Neural cell (in vitro differentiated cells): ENCODE data around the gene CUBN. TPM values are rescaled to one million over a fixed set of nuclear protein-coding genes. Genes with fewer than 3 reads are reported as not detected.

Source experiments
- H2AFZ ChIP-seq: fragments of 200-600, 300-800 bp; sonication (generic), shearing (Covaris generic); 2 replicates; pipeline ENCODE4 v1.6.0; 2014; ENCODE audit warnings: low read depth, mild to moderate bottlenecking, antibody characterized with exemption, low read length, moderate library complexity
- H3F3A ChIP-seq: fragments of 200-600 bp; shearing (Covaris generic); 2 replicates; pipeline ENCODE4 v1.6.1; 2016; ENCODE audit warnings: mild to moderate bottlenecking, moderate library complexity, mixed read lengths, antibody characterized with exemption, low read length; ENCODE audit not compliant: insufficient read depth, poor library complexity, severe bottlenecking
- H3K27ac ChIP-seq: fragments of 200-600, 300-800 bp; sonication (generic), shearing (Covaris generic); 2 replicates; pipeline ENCODE4 v1.5.1; 2014; ENCODE audit warnings: mild to moderate bottlenecking, low read length, moderate library complexity
- H3K27me3 ChIP-seq: fragments of 300-800, 200-600 bp; sonication (generic), shearing (Covaris generic); 2 replicates; pipeline ENCODE4 v1.6.0; 2014; ENCODE audit warnings: mild to moderate bottlenecking, low read depth, low read length, moderate library complexity; ENCODE audit not compliant: insufficient read depth
- H3K36me3 ChIP-seq: fragments of 300-800, 200-600 bp; sonication (generic), shearing (Covaris generic); 2 replicates; pipeline ENCODE4 v1.5.1; 2014; ENCODE audit warnings: mild to moderate bottlenecking, antibody characterized with exemption, low read length, moderate library complexity; ENCODE audit not compliant: insufficient read depth
- H3K4me2 ChIP-seq: fragments of 300-800, 200-600 bp; sonication (generic), shearing (Covaris generic); 2 replicates; pipeline ENCODE4 v1.6.0; 2014; ENCODE audit warnings: mild to moderate bottlenecking, low read length
- H3K4me3 ChIP-seq: fragments of 300-800, 200-600 bp; sonication (generic), shearing (Covaris generic); 2 replicates; pipeline ENCODE4 v1.5.1; 2014; ENCODE audit warnings: mild to moderate bottlenecking, low read length, moderate library complexity
- H3K79me2 ChIP-seq: fragments of 200-600 bp; shearing (Covaris generic); replicated peaks from 2 replicates; pipeline ENCODE4 v1.6.0; 2014; ENCODE audit warnings: mild to moderate bottlenecking, low read length, moderate library complexity; ENCODE audit not compliant: insufficient read depth
- H3K9ac ChIP-seq: fragments of 300-800, 200-600 bp; sonication (generic), shearing (Covaris generic); 2 replicates; pipeline ENCODE4 v1.6.1; 2016; ENCODE audit warnings: mild to moderate bottlenecking, low read length, mixed read lengths
- H3K9me2 ChIP-seq: fragments of 200-600 bp; shearing (Covaris generic); 2 replicates; pipeline ENCODE4 v1.6.1; 2016; ENCODE audit warnings: mild to moderate bottlenecking, low read length, mixed read lengths; ENCODE audit not compliant: insufficient read depth
- H3K9me3 ChIP-seq: fragments of 200-600, 300-800 bp; sonication (generic), shearing (Covaris generic); 2 replicates; pipeline ENCODE4 v1.6.1; 2016; ENCODE audit warnings: mild to moderate bottlenecking, mixed run types, low read length, moderate library complexity, mixed read lengths
- H4K20me1 ChIP-seq: fragments of 200-600 bp; shearing (Covaris generic); 2 replicates; pipeline ENCODE4 v1.6.1; 2016; ENCODE audit warnings: mild to moderate bottlenecking, mixed run types; ENCODE audit not compliant: insufficient read depth
- CTCF ChIP-seq: fragments of 450-650 bp; IDR thresholded peaks from 2 replicates; pipeline ENCODE4 v1.5.1; 2014; ENCODE audit warnings: antibody characterized with exemption, mild to moderate bottlenecking, moderate library complexity; ENCODE audit not compliant: poor library complexity, severe bottlenecking
- EP300 ChIP-seq: fragments of 450-650 bp; conservative IDR thresholded peaks from 2 replicates; pipeline ENCODE4 v1.6.1; 2014; ENCODE audit warnings: antibody characterized with exemption, mild to moderate bottlenecking, moderate library complexity; ENCODE audit not compliant: poor library complexity, severe bottlenecking
- EZH2 ChIP-seq: fragments of 200-600, 300-800 bp; shearing (Covaris generic), sonication (generic); IDR thresholded peaks from 2 replicates; pipeline ENCODE4 v1.6.1; 2014; ENCODE audit warnings: antibody characterized with exemption, low read length, borderline replicate concordance, mild to moderate bottlenecking; ENCODE audit not compliant: insufficient read depth, poor library complexity, severe bottlenecking
- MXI1 ChIP-seq: fragments of 450-650 bp; conservative IDR thresholded peaks from 2 replicates; pipeline ENCODE4 v1.6.1; 2014; ENCODE audit warnings: antibody characterized with exemption, mild to moderate bottlenecking; ENCODE audit not compliant: poor library complexity, severe bottlenecking
- POLR2AphosphoS5 ChIP-seq: IDR thresholded peaks from 2 replicates; pipeline ENCODE4 v1.6.1; 2012
- RAD21 ChIP-seq: fragments of 450-650 bp; conservative IDR thresholded peaks from 2 replicates; pipeline ENCODE4 v1.6.1; 2014; ENCODE audit warnings: antibody characterized with exemption, mild to moderate bottlenecking, moderate library complexity
- REST ChIP-seq: IDR thresholded peaks from 2 replicates; pipeline ENCODE4 v1.6.1; 2012; ENCODE audit warnings: borderline replicate concordance
- SMC3 ChIP-seq: fragments of 450-650 bp; conservative IDR thresholded peaks from 2 replicates; pipeline ENCODE4 v1.6.1; 2014; ENCODE audit warnings: antibody characterized with exemption, mild to moderate bottlenecking, moderate library complexity; ENCODE audit not compliant: poor library complexity
- TAF1 ChIP-seq: IDR thresholded peaks from 2 replicates; pipeline ENCODE4 v1.6.1; 2012; ENCODE audit warnings: low read depth
- polyA plus RNA-seq: library from polyadenylated mRNA; depleted of rRNA; stranded (reverse); fragments of >200 nt; gene quantifications from 2 replicates; pipeline ENCODE4 v1.2.3, GENCODE V29; 2014

Gene CUBN
- polyA plus RNA-seq, 1 donor from 2014 or later = 7.1 TPM

- Histone ChIP-seq H3K36me3 (peaks cover 6% of the 10 kb centered on the region), H2AFZ (no peak overlapping the region), H3F3A (no peaks in the 10 kb centered on the region), H4K20me1 (no peaks in the 10 kb centered on the region), H3K9ac (no peak overlapping the region), H3K27ac (no peak overlapping the region), H3K9me3 (no peaks in the 10 kb centered on the region), H3K79me2 (no peaks in the 10 kb centered on the region), H3K9me2 (no peaks in the 10 kb centered on the region), H3K4me2 (no peak overlapping the region), H3K4me3 (no peak overlapping the region), H3K27me3 (no peaks in the 10 kb centered on the region)
- no peak for TF ChIP-seq SMC3
Measured at GRCh38 chr10:17154116-17154515, 24.5 kb upstream of the CUBN start.

GRCh38 chr10:17153321-17153720 lies 23.7 kb upstream of the CUBN start:
- Histone ChIP-seq H2AFZ (no peak overlapping the region), H3K4me2 (no peak overlapping the region), H3F3A (no peaks in the 10 kb centered on the region), H4K20me1 (no peaks in the 10 kb centered on the region), H3K27ac (no peak overlapping the region), H3K27me3 (no peaks in the 10 kb centered on the region), H3K36me3 (peaks cover 6% of the 10 kb centered on the region), H3K79me2 (no peaks in the 10 kb centered on the region), H3K9ac (no peak overlapping the region), H3K9me3 (no peaks in the 10 kb centered on the region), H3K9me2 (no peaks in the 10 kb centered on the region), H3K4me3 (no peak overlapping the region)
- no peak for TF ChIP-seq SMC3
- no peak for TF ChIP-seq EP300
- TF ChIP-seq REST = no peak
- no peak for TF ChIP-seq RAD21
- TF ChIP-seq CTCF = no peak
- no peak for TF ChIP-seq MXI1
- TF ChIP-seq POLR2AphosphoS5 = no peak
- TF ChIP-seq TAF1 = no peak
- no peak for TF ChIP-seq EZH2

- TF ChIP-seq EP300 (no peak), CTCF (no peak), EZH2 (no peak), RAD21 (no peak), MXI1 (no peak), TAF1 (no peak), SMC3 (no peak), POLR2AphosphoS5 (no peak), REST (no peak)
- Histone ChIP-seq H3K4me3 (no peak overlapping the region), H4K20me1 (no peaks in the 10 kb centered on the region), H3K79me2 (no peaks in the 10 kb centered on the region), H3K36me3 (peaks cover 6% of the 10 kb centered on the region), H3K4me2 (no peak overlapping the region), H3K27me3 (no peaks in the 10 kb centered on the region), H3K9ac (no peak overlapping the region), H3F3A (no peaks in the 10 kb centered on the region), H3K9me3 (no peaks in the 10 kb centered on the region), H3K9me2 (no peaks in the 10 kb centered on the region), H2AFZ (no peak overlapping the region), H3K27ac (no peak overlapping the region)
Measured at GRCh38 chr10:17151716-17152115, 22.1 kb upstream of the CUBN start.
